Esophagus muscularis mucosa (tissue), 3 donors: Measurements from ENCODE around the gene SLC38A2.

Experiments used
- POLR2A ChIP-seq: fragments of 450-650 bp; IDR thresholded peaks from one replicate; pipeline ENCODE4 v1.6.1; 2017; ENCODE audit warnings: antibody characterized with exemption, moderate library complexity, mild to moderate bottlenecking, low read depth
- TF ChIP-seq, protein P1 (sequence below), 3 experiments: fragments of 200-600 bp in 2 of 3; fragments of 450-650 bp in 1 of 3; sonication (generic) in 2 of 3; IDR thresholded peaks; one replicate each; pipeline ENCODE4 v1.5.1; 2017 to 2019; ENCODE audit warnings: antibody characterized with exemption in 3 of 3, mild to moderate bottlenecking in 2 of 3, moderate library complexity in 1 of 3

DNA sequence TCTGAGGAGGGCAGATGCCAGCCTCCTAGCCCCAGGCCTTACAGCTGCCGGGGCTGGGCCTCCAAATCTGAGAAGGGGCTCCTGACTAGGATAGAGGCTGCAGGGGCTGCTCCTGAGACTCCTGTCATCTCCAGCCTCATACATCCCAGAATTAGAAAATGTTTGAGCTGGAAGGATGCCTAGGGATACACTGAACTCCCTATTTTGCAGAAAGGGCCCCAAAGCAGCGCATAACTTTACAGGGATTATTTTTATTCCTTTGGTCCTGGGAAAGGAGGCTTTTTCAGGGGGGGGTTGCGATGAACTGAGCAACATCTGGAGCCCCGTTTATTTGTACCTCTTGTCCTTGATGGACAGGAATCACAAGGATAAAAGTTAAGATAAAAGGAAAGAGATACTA, 35.9 kb upstream of the SLC38A2 start:
- TF ChIP-seq POLR2A = no peak
- TF ChIP-seq, protein P1, sequence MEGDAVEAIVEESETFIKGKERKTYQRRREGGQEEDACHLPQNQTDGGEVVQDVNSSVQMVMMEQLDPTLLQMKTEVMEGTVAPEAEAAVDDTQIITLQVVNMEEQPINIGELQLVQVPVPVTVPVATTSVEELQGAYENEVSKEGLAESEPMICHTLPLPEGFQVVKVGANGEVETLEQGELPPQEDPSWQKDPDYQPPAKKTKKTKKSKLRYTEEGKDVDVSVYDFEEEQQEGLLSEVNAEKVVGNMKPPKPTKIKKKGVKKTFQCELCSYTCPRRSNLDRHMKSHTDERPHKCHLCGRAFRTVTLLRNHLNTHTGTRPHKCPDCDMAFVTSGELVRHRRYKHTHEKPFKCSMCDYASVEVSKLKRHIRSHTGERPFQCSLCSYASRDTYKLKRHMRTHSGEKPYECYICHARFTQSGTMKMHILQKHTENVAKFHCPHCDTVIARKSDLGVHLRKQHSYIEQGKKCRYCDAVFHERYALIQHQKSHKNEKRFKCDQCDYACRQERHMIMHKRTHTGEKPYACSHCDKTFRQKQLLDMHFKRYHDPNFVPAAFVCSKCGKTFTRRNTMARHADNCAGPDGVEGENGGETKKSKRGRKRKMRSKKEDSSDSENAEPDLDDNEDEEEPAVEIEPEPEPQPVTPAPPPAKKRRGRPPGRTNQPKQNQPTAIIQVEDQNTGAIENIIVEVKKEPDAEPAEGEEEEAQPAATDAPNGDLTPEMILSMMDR (IDR thresholded peaks at IDR 0.05) = no peak
